Measurements from ENCODE around the gene CFAP46. TPM values are rescaled to one million over a fixed set of nuclear protein-coding genes. Genes with fewer than 3 reads are reported as not detected.

CFAP46 gene
- total RNA-seq, 1 donor from 2014 or later, result 5.2 TPM

- H3K4me3 Mint-ChIP-seq (ENCODE audit: unreplicated experiment), result no peak overlapping the region
- DNase-seq, result peak; percentile 12
- H3K9me3 Mint-ChIP-seq (ENCODE audit: unreplicated experiment), result peaks cover 6% of the 10 kb centered on the region
- H3K27me3 Mint-ChIP-seq (ENCODE audit: unreplicated experiment), result peaks cover 8% of the 10 kb centered on the region
- TF ChIP-seq, protein P1, sequence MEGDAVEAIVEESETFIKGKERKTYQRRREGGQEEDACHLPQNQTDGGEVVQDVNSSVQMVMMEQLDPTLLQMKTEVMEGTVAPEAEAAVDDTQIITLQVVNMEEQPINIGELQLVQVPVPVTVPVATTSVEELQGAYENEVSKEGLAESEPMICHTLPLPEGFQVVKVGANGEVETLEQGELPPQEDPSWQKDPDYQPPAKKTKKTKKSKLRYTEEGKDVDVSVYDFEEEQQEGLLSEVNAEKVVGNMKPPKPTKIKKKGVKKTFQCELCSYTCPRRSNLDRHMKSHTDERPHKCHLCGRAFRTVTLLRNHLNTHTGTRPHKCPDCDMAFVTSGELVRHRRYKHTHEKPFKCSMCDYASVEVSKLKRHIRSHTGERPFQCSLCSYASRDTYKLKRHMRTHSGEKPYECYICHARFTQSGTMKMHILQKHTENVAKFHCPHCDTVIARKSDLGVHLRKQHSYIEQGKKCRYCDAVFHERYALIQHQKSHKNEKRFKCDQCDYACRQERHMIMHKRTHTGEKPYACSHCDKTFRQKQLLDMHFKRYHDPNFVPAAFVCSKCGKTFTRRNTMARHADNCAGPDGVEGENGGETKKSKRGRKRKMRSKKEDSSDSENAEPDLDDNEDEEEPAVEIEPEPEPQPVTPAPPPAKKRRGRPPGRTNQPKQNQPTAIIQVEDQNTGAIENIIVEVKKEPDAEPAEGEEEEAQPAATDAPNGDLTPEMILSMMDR (IDR thresholded peaks at IDR 0.05; ENCODE audit: partially characterized antibody, unreplicated experiment), result no peak
- H3K27ac Mint-ChIP-seq (ENCODE audit: unreplicated experiment), result no peak overlapping the region
- peaks cover 1% of the 10 kb centered on the region for H3K4me1 Mint-ChIP-seq (ENCODE audit: low read depth, unreplicated experiment)
- no peaks in the 10 kb centered on the region for H3K36me3 Mint-ChIP-seq (ENCODE audit: unreplicated experiment)
These were observed 38.2 kb upstream of the CFAP46 start for GRCh38 chr10:132980426-132981172.

DNA sequence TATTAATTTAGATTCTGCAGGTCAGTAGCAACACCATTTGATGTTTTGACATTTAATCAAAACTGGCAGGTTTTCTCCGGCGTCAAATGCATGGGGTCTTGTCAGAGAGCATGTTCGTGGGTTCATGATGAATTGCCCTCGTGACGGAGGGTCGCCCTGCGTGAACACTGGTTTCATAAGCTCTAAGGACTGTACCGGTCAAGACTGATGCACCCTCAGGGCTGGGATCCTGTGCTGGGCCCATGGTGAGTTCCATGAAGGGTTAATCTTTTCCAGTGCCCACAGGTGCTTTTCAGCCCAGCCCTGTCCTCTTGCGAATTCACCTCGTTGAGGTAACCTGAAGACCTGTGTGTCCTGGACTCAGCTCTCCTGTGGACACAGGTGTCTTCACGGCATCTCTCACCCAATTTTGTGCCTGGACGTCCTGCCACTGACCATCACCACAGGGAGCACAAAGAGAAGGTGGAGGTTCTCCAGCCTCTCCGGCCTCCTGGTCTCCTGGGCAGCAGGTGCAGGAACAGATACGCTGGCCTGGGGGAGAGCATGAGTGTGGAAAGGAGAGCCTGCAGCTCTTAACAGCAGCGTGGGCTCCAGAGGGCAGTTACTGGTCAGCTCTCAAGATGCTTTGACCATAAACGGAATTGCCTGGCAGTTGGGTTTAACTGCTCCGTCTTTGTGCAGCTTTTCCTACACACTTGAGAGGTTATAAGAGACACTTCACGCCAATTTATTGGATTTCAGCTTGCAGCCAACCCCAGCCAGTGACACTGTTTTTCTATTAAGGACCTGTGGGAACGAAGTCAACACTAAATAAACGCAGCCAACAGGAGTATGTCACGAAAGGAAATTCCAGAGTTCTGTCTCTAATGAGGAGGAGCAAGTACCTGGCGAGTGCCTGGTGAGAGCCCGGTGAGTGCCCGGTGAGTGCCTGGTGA is 37.4 kb upstream of the CFAP46 start:
- Mint-ChIP-seq H3K36me3 (ENCODE audit: unreplicated experiment) (no peaks in the 10 kb centered on the region), H3K4me1 (ENCODE audit: low read depth, unreplicated experiment) (peaks cover 1% of the 10 kb centered on the region), H3K27ac (ENCODE audit: unreplicated experiment) (no peak overlapping the region), H3K9me3 (ENCODE audit: unreplicated experiment) (peaks cover 7% of the 10 kb centered on the region), H3K27me3 (ENCODE audit: unreplicated experiment) (peaks cover 8% of the 10 kb centered on the region), H3K4me3 (ENCODE audit: unreplicated experiment) (no peak overlapping the region)
- DNase-seq, result peak; percentile 6
- TF ChIP-seq, protein P1 (IDR thresholded peaks at IDR 0.05; ENCODE audit: partially characterized antibody, unreplicated experiment), result no peak

GRCh38 chr10:132978542-132978941 is 36.2 kb upstream of the CFAP46 start:
- Mint-ChIP-seq H3K4me3 (ENCODE audit: unreplicated experiment) (no peak overlapping the region), H3K36me3 (ENCODE audit: unreplicated experiment) (no peaks in the 10 kb centered on the region), H3K27ac (ENCODE audit: unreplicated experiment) (no peak overlapping the region), H3K27me3 (ENCODE audit: unreplicated experiment) (peaks cover 8% of the 10 kb centered on the region), H3K4me1 (ENCODE audit: low read depth, unreplicated experiment) (peaks cover 1% of the 10 kb centered on the region), H3K9me3 (ENCODE audit: unreplicated experiment) (peaks cover 7% of the 10 kb centered on the region)
- TF ChIP-seq, protein P1 (IDR thresholded peaks at IDR 0.05; ENCODE audit: partially characterized antibody, unreplicated experiment), result no peak
- peak; percentile 1 for DNase-seq

DNA sequence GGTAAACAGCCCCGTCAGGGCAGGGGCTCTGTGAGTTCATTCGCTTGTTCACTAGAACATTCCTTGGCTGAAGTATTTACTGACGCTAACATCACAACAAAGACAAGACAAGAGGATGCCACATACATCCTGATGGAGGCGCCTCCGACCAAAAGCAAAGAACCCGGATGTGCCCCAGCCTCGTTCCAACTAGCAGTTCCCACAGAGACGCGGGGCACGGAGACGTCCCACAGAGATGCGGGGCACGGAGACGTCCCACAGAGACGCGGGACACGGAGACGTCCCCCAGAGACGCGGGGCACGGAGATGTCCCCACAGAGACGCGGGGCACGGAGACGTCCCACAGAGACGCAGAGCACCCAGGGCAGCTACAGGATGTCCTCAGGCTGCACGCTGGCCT is 35.4 kb upstream of the CFAP46 start:
- TF ChIP-seq, protein P1 (IDR thresholded peaks at IDR 0.05; ENCODE audit: partially characterized antibody, unreplicated experiment), result no peak
- peaks cover 7% of the 10 kb centered on the region for H3K9me3 Mint-ChIP-seq (ENCODE audit: unreplicated experiment)
- H3K4me3 Mint-ChIP-seq (ENCODE audit: unreplicated experiment), result no peak overlapping the region
- peaks cover 8% of the 10 kb centered on the region for H3K27me3 Mint-ChIP-seq (ENCODE audit: unreplicated experiment)
- no peaks in the 10 kb centered on the region for H3K36me3 Mint-ChIP-seq (ENCODE audit: unreplicated experiment)
- H3K4me1 Mint-ChIP-seq (ENCODE audit: low read depth, unreplicated experiment), result peaks cover 1% of the 10 kb centered on the region
- DNase-seq, result peak; percentile 4
- no peak overlapping the region for H3K27ac Mint-ChIP-seq (ENCODE audit: unreplicated experiment)

Data from glutamatergic neuron (in vitro differentiated cells).